Mucosa of descending colon (tissue), 3 donors: ENCODE data around the gene TMEM150A. TPM values are rescaled to one million over a fixed set of nuclear protein-coding genes. Genes with fewer than 3 reads are reported as not detected.
"Not testable (repeated sequence)": the region's sequence is repeated elsewhere in the genome, so short reads cannot be mapped to it uniquely, and the experiment has no call there.

Experiments used
- ATAC-seq: fragments of 200-7000 bp; cut with Tn5 transposase; one replicate; pipeline ENCODE4 v1.9.1; 2020; ENCODE audit warnings: mild to moderate bottlenecking, moderate library complexity
- DNase-seq, 3 donors: peaks; one replicate each; pipeline ENCODE4 v3.0.0-alpha.2; 2020
- H3K36me3 ChIP-seq: fragments of 200-600 bp; one replicate; pipeline ENCODE4 v1.8.0; 2021; ENCODE audit warnings: low read depth, mild to moderate bottlenecking
- H3K4me1 ChIP-seq: fragments of 200-600 bp; one replicate; pipeline ENCODE4 v1.8.0; 2021; ENCODE audit warnings: low read depth, mild to moderate bottlenecking
- H3K4me3 ChIP-seq: fragments of 200-600 bp; one replicate; pipeline ENCODE4 v1.8.0; 2021; ENCODE audit warnings: mild to moderate bottlenecking
- H3K9me3 ChIP-seq: fragments of 200-600 bp; one replicate; pipeline ENCODE4 v1.8.0; 2021; ENCODE audit warnings: mild to moderate bottlenecking
- intact Hi-C, 2 donors: fragments of 100-400 bp; cut with DNase I in 1 of 2; cut with micrococcal nuclease in 1 of 2; formaldehyde crosslinking; loops; one replicate each; pipeline versions ENCODE4 v1.11.0 to v1.11.1; 2022; cut with DNase I, micrococcal nuclease
- total RNA-seq, 3 donors: library from RNA; stranded (reverse); fragmentation: NEBNext Ultra II Directional in 2 of 3; extraction: Animal tissue kit (Norgen Biotek cat#: 25700) in 2 of 3; gene quantifications; one replicate each; pipeline versions ENCODE4 v1.2.1 to v1.2.4, GENCODE V29; 2021 to 2023
- TF ChIP-seq, protein P1 (sequence below): fragments of 200-600 bp; IDR thresholded peaks from one replicate; pipeline ENCODE4 v1.8.0; 2022; ENCODE audit warnings: antibody characterized with exemption, mild to moderate bottlenecking
- donor health status: DM: no; HTN: no; CAD: no; lungs with moderate emphysema.
- donor health status: DM: no; HTN: no; CAD: no.
- donor health status: DM: no; HTN: yes; CAD: no.

Gene TMEM150A
- total RNA-seq, 3 donors from 2014 or later: 9.4 to 20.9 (median 10.0) TPM

DNA sequence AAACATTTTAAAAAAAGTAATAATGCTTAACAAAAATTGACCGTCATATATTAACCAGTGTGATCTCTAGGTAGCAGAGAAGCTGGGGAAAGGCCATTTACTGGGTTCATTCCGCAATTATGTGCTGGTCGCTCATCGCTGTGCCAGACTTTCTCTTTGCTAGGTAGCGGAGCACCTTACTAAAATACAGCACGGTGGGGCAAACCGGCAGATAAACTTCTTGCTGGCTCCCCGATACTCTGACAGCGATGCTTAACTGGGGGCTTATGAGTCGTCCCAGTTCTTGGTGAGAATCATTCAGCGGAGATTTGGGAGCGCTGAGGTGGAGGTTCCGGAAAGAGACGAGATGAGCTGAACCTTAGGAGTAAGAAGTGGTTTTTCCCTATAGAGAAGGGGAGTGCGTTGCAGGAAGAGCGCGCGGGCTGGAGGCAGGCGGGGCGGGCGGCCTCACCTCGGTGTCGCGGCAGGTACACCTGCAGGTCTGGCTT, 8.8 kb upstream of the TMEM150A start:
- ATAC-seq (peak; percentile 63), DNase-seq (no peak)
- no peaks in the 10 kb centered on the region for H3K36me3 ChIP-seq
- TF ChIP-seq, protein P1, sequence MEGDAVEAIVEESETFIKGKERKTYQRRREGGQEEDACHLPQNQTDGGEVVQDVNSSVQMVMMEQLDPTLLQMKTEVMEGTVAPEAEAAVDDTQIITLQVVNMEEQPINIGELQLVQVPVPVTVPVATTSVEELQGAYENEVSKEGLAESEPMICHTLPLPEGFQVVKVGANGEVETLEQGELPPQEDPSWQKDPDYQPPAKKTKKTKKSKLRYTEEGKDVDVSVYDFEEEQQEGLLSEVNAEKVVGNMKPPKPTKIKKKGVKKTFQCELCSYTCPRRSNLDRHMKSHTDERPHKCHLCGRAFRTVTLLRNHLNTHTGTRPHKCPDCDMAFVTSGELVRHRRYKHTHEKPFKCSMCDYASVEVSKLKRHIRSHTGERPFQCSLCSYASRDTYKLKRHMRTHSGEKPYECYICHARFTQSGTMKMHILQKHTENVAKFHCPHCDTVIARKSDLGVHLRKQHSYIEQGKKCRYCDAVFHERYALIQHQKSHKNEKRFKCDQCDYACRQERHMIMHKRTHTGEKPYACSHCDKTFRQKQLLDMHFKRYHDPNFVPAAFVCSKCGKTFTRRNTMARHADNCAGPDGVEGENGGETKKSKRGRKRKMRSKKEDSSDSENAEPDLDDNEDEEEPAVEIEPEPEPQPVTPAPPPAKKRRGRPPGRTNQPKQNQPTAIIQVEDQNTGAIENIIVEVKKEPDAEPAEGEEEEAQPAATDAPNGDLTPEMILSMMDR: no peak
- H3K9me3 ChIP-seq: no peaks in the 10 kb centered on the region
- intact Hi-C loops: no loop called here
- H3K4me3 ChIP-seq: peak overlapping the region; percentile 73
- peaks cover 8% of the 10 kb centered on the region for H3K4me1 ChIP-seq

- Histone ChIP-seq H3K36me3 (no peaks in the 10 kb centered on the region), H3K4me3 (no peak overlapping the region), H3K9me3 (no peaks in the 10 kb centered on the region), H3K4me1 (peaks cover 20% of the 10 kb centered on the region)
- ATAC-seq: no peak
- intact Hi-C loops: no loop called here
- TF ChIP-seq, protein P1: no peak
- DNase-seq: no peak
These were observed 5.0 kb upstream of the TMEM150A start for GRCh38 chr2:85607268-85608215.

- no peak for DNase-seq
- Histone ChIP-seq H3K36me3 (no peaks in the 10 kb centered on the region), H3K4me3 (no peak overlapping the region), H3K9me3 (no peaks in the 10 kb centered on the region), H3K4me1 (peaks cover 26% of the 10 kb centered on the region)
- ATAC-seq: no peak
- TF ChIP-seq, protein P1: no peak
- intact Hi-C loops: no loop called here
These were observed 3.6 kb upstream of the TMEM150A start for GRCh38 chr2:85606116-85606455.

DNA sequence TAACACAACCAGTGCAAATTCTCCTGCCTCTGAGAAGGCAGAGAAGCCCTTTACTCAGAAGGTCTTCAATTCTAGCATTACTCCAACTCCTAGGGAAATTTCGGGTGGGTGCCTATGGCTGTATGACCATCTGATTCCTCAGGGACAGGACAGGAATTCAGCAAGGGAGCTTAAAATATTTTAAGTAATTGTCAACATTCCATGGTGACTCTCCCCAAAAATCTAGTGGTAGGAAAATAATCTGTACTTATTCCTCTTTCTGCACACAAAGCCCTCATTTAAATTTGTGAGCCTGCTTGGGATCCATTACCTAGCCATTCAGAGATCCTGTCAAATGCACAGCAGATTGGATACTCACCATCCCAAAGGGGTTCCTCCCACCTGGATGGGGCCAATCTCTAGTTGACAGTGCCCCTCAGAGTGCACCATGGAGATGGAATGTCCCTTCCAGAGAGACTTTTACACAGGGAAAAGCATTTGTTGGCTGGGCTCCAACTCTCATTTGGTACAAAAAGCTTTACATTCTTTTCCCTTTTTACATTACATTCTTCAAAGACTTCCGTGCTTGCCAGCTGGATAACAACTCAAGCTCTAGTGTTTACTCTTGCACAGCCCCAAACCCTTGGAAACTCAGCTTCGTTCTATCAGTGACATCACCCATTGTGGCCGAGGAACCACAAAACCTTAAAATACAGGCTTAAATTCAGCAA, 3.1 kb upstream of the TMEM150A start:
- no peak for ATAC-seq
- peaks cover 23% of the 10 kb centered on the region for H3K4me1 ChIP-seq

GRCh38 chr2:85604568-85605339, 2.3 kb upstream of the TMEM150A start:
- no peak for DNase-seq
- TF ChIP-seq, protein P1: no peak
- intact Hi-C loops: no loop called here
- Histone ChIP-seq H3K4me3 (no peak overlapping the region), H3K36me3 (no peaks in the 10 kb centered on the region), H3K4me1 (peaks cover 23% of the 10 kb centered on the region), H3K9me3 (no peaks in the 10 kb centered on the region)
- no peak for ATAC-seq

More for the DNA sequence above, 3.1 kb upstream of the TMEM150A start:
- no peak overlapping the region for H3K4me3 ChIP-seq
- H3K9me3 ChIP-seq: no peaks in the 10 kb centered on the region
- TF ChIP-seq, protein P1: no peak
- H3K36me3 ChIP-seq: no peaks in the 10 kb centered on the region
- intact Hi-C loops: no loop called here
- DNase-seq: no peak

DNA sequence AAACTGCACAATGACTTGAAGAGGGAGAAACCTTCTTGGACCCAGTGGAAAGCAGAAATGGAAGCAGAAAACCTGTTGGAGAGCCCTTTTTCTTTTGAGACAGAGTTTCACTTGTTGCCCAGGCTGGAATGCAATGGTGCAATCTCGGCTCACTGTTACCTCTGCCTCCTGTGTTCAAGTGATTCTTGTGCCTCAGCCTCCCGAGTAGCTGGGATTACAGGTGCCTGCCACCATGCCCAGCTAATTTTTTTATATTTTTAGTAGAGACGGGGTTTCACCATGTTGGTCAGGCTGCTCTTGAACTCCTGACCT, 1.6 kb upstream of the TMEM150A start:
- DNase-seq, ATAC-seq, H3K4me3 ChIP-seq, intact Hi-C loops, H3K36me3 ChIP-seq, H3K9me3 ChIP-seq: not testable (repeated sequence)
- peaks cover 23% of the 10 kb centered on the region for H3K4me1 ChIP-seq
